HG03135 (cell line): Measurements from ENCODE around the gene PAM16.
"Not testable (repeated sequence)": the region's sequence is repeated elsewhere in the genome, so short reads cannot be mapped to it uniquely, and the experiment has no call there.

Experiments
- ATAC-seq: cut with Tn5 transposase; IDR thresholded peaks from one replicate; pipeline ENCODE4 v1.9.1; 2021; ENCODE audit warnings: mild to moderate bottlenecking, moderate library complexity; ENCODE audit not compliant: unreplicated experiment

PAM16 gene

DNA sequence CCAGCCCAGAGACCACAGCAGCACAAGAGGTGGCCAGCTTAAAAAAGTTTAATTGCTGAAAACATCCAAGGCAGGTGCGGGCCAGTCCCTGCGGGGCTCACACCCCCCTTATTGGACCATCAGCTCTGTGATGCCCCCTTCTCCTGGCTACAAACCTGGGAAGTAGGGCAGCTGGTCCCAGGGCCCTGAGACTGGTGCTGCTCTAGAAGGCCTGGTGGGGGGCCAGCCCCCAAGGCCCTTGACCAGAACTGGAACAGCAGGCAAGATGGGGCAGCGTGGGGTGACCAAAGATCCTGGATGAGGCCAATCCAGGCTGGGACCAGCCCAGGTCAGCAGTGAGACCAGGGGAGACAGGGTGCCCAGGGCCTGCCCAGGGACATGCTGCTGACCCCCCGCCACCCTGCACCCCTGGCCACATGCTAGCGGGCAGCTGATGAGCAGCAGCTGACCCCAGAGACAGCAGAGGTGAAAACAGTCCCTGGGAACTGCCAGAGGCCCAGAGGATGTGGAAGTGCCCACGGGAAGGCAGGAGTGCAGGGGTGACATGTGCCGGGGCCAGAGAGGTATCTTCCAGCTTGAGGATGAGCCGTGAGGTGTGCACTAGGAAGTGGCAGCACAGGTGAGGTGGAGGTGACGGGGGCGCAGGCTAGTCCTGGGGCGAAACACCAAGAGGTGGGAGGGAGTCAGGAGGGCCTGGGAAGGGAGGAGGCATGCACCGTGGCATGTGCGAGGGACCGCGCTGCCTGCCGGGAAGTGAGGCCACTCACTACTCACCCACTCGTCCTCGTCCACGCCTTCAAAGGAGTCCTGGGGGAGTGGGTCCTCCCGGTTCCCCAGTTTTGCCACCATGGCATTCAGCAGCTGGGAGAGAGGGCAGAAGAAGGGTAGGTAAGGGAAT lies 3.6 kb upstream of the PAM16 start:
- no peak for ATAC-seq

DNA sequence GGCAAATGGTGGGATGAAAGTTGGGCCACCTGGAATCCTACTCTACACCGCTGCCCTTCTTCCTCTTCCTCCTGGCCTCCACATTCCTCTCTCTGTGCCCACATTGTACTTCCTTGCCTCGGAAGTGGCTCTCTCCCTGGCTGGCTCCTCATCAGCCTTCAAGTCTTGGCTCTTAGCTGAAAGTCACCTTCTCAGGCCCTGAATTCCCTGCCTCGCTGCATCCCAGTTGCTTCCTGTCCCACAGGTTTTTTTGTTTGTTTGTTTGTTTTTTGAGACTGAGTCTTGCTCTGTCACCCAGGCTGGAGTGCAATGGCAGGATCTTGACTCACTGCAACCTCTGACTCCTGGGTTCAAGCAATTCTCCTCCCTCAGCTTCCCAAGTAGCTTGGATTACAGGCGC lies 2.6 kb upstream of the PAM16 start:
- no peak for ATAC-seq

DNA sequence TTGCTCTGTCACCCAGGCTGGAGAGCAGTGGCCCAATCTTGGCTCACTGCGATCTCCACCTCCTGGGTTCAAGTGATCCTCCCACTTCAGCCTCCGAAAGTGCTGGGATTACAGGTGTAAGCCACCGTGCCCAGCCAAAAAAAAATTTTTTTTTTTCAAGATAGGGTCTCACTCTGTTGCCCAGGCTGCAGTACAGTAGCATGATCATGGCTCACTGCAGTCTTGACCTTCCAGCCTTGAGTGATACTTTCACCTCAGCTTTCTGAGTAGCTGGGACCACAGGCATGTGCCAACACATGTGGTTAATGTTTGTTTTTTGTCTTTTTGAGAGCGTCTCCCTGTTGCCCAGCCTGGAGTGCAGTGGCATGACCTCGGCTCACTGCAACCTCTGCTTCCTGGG lies 1.7 kb upstream of the PAM16 start:
- no peak for ATAC-seq

DNA sequence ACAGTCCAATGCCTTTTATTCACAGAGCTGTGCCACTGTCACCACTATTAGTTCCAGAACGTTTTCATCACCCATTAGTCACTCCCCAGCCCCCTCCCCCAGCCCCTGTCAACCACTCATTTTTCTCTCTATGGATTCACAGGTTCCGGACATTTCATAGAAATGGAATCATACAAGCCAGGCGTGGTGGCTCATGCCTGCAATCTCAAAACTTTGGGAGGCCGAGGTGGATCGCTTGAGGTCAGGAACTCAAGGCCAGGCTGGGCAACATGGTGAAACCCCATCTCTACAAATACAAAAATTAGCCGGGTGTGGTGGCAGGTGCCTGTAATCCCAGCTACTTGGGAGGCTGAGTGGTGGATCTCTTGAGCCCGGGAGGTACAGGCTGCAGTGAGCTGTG lies 759 bp upstream of the PAM16 start:
- no peak for ATAC-seq

DNA sequence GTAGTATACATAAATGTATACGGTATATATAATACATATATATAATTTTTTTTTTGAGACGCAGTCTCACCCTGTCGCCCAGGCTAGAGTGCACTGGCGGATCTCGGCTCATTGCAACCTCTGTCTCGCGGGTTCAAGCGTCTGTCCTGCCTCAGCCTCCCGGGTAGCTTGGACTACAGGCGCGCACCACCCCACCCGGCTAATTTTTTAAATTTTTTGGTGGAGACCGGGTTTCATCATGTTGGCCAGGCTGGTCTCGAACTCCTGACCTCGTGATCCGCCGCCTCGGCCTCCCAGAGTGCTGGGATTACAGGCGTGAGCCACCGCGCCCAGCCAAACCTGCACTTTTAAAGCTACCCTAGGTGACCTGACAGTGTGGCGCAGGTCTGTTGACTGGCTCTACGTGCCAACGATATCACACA lies 745 bp downstream of the PAM16 start:
- ATAC-seq, result no peak

DNA sequence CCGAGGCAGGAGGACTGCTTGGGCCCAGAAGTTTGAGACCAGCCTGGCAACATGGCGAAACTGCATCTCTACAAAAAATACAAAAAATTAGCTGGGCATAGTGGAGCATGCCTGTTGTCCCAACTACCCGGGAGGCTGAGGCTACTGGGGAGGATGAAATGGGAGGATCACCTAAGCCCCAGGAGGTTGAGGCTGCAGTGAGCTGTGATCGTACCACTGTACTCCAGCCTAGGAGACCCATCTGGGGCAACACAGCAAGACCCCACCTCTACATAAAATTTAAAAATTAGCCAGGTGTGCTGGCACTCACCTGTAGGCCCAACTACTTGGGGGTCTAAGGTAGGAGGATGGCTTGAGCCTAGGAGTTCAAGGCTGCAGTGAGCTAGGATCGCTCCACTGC lies 1.8 kb downstream of the PAM16 start:
- ATAC-seq, result no peak

DNA sequence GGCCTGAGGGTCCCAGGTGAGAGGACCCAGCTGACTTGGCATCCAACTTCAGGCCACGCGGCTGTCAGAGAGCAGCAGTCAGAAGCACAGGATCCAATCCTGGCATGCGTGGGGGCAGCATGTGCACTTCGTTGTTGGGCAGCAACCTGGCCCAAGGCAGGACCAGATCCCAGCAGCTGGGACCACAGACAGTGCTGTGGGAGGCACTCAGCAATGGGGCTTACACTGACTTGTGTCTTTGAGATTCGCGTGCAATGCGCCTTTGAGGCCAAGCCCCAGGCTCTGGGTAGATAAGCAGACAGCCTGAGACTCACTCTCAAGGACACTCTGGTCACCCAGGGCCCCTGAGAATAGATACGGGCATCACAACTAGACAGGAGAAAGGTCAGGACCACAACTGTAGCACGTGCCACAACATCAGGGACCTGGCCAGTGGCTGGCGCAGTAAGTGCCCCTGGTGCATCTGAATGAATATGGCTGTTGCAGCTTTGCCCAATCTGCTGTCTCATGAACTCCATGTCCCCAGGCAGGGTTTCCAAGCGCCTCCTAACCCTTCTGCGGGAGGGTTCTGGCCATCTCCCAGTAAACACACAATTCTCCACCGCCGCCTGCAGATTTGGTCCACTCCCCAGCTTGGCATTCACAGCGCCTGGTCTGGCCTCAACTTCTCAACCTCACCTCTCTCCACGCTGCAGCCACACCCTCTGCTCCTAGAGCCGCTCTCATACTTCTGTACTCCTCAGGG lies 3.2 kb downstream of the PAM16 start:
- ATAC-seq, result no peak

DNA sequence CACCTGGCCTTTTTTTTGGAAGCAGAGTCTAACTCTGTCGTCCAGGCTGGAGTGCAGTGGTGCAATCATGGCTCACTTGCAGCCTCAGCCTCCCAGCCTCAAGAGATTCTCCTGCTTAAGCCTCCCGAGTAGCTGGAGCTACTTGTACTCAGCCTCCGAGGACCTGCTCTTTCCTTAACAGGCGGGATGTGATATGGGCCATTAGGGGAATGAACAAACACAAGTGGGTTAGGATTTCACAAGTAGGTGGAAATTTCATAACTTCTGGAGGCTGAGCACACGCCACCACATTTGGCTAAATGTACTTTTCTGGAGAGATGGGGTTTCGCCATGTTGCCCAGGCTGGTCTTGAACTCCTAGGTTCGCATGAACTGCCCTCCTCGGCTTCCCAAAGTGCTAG lies 4.1 kb downstream of the PAM16 start:
- no peak for ATAC-seq

DNA sequence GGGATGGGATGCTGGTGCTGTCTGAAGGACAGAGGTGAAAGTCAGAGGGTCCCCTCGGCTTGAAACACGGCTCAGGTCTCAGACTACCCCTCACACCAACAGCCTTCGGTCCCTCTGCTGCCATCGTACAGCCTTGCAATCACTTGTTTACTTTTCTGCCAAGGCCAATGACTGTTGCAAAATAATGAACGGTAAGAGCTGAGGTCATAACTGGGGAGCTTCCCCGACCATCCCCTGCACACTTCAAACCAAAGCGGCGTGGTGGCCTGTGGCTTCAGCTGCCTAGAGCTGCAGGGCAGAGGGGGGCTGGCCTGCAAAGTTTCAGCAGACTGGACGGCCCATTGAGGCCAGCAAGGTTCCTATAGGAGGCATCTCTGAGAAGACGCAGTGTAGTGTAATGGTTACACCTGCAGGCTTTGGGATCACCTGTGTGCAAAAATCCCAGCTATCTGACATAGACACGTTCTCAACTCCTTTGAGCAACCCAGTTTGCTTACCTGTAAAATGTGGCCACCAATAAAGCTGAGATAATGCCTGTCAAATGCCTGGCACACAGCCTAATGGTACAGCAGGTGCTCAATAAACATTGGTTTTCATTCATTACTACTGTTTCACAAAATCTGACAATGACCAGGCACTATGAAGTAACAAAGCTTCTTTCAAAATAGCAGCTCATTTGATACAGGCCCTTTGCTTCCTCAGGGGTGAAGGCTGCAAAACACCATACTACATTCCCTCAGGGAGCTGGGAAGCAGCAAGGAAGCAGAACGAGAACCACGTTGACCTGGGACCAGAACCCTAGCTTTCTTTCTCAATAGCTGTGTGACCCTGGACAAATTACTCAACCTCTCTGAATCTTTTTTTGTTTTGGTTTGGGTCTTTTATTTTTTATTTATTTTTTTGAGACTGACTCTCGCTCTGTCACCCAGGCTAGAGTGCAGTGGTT lies 5.0 kb downstream of the PAM16 start:
- no peak for ATAC-seq

DNA sequence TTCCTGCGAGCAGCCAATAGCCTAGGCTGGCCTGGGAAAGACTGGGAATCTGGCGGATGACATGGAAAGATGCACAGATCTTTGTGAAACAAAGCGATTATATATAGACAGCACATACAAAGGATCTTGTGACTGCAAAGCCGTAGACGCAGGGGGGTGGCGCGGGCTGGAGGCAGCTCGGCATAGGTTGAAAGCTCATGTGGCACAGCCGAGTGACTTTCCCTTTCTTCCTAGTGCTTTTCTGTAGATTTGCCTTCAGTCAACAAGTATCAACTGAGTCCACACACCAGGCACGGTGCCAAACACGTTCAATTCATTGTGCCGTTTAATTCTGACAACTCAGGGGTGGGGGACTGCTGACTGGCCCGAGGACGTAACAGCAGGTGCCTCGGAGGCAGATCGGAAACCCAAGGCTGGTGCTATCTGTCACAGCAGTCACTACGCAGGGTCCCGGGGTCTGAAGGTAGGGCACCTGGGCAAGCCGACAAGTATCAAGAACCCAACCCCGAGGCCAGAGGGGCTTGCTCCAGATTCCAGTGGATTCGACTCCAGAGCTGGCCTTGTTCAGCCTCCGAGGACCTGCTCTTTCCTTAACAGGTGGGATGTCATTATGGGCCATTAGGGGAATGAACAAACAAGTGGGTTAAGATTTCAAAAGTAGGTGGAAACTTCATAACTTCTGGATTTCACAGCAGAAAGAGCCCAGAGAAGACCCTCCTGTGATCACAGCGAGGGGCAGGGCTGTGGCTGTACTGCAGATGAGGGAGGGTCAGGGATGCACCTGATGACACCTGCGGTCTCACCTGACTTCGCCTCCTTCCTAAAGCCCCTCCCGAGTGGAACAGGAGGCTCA lies 5.9 kb downstream of the PAM16 start:
- no peak for ATAC-seq

DNA sequence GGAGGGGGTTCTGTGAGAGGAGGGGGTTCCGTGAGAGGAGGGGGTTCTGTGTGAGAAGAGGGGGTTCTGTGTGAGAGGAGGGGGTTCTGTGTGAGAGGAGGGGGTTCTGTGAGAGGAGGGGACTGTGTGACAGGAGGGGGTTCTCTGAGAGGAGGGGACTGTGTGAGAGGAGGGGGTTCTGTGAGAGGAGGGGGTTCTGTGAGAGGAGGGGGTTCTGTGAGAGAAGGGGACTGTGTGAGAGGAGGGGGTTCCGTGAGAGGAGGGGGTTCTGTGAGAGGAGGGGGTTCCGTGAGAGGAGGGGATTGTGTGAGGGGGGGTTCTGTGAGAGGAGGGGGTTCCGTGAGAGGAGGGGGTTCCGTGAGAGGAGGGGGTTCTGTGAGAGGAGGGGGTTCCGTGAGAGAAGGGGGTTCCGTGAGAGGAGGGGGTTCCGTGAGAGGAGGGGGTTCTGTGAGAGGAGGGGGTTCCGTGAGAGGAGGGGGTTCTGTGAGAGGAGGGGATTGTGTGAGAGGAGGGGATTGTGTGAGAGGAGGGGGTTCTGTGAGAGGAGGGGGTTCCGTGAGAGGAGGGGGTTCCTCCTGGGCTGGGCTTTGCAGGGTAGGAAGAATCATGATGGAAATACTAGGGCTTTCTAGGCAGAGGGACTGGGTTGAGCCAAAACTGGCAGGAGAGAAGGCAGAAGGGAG lies 6.7 kb downstream of the PAM16 start:
- ATAC-seq, result not testable (repeated sequence)

DNA sequence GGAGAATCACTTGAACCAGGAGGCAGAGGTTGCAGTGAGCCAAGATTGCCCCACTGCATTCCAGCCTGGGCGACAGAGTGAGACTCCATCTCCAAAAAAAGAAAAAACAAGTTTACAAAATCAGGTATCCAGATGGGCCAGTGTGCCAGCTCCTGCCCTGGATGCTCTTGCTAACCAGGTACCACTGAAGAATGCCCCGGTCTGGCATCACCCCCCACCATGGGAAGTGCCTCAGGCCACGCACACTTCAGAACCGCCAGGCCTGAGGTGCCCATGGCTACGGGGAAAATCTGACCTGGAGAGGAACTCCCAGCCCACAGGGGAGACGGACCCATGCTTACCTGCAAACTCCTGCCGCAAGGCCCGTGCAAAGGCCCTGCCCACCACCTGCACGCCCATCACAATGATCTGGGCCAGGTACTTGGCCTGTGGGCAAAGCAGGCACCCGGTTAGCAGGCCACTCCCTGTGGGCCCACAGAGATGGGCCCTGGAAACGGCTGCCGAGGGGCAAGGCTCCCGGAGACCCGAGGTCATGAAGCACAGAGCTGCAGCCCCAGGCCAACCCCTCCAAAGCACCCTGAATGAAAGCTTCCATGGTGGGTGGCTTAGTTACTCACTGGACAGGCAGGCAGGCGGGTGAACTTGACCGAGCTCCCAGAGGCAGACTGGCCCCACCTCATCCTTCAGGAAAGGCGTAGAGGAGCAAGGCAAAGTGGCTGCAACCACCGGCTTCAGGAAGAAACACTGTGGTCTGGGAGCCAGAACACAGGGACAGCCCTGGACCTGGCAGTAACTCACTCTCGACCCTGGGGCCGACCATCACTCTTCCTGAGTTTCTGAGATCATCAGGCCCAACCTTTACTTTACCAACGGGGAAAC lies 8.0 kb downstream of the PAM16 start:
- no peak for ATAC-seq

DNA sequence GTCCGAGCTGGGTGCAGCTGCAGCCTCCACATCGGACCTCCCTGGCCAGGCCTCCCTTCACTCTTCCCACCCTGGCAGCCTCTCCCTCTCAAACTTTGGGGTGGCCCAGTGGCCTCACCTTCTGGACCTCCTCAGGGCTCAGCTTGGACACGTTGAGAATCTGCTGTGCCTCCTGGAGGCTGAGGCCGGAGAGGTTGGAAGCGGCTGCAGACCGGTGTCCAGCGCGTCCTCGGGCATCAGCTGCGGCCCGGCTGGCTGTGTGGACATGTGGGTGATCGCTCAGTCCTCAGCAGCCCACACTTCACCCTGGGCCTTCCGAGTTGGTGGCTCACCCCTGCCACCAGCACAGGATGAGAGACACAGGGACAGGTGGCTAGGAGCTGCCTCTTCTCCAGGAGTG lies 9.9 kb downstream of the PAM16 start:
- no peak for ATAC-seq

DNA sequence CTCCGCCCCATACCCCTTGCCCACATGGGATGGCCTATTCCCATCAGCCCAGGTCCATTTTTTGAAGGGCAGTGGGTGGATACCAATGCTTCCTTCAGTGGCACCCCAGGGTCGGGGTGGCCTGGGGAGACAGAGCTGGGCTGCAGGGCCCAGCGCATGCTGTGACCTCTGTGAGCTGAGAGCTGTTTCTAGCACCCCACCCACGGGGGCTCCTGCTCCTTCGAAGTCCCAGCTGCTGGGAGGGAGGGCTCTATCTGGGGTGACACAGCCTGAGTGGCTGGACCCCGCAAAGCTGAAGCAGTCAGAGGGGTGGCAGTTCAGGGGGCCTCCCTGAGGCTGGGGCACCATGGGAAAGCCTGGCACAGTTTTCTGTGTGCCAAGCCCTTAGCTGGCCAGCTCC lies 10.7 kb downstream of the PAM16 start:
- no peak for ATAC-seq

DNA sequence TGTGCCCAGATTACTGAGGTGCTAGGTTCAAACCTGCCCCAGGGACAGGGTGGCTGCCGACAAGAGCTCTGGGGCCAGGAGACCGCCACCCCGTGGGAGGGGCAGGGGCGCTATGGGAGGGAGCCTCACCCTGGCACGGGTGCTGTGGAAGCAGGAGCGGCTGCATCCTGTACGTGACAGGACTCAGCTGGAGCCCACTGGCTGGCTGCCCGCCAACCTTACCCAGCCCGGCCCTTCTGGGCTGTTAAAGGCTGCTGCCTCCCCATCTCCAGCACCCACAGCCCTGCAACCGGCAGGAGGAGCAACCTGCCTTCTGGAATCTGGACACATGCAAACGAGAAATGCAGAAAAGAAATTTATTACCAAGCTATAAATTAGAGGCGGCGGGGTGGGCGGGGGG lies 11.2 kb downstream of the PAM16 start:
- ATAC-seq, result no peak

DNA sequence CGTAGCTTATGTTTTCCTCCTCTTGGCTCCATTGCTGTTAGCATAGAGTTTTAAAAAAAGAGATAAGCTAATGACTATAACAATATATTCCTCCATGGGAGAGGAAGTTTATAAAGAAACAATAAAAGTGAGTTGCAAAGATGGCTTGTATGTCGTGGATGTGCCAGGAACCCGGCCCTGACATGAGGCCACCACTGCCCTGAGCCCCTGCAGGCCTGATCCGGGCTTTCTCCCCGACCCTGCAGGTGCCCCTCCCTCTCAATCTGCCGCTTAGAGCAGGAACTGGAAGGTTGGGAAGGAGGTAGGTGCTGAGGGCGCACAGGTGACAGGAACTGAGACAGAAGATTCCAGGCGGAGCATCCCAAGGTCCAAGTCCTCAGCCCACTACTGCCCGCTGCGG lies 11.7 kb downstream of the PAM16 start:
- ATAC-seq, result no peak

DNA sequence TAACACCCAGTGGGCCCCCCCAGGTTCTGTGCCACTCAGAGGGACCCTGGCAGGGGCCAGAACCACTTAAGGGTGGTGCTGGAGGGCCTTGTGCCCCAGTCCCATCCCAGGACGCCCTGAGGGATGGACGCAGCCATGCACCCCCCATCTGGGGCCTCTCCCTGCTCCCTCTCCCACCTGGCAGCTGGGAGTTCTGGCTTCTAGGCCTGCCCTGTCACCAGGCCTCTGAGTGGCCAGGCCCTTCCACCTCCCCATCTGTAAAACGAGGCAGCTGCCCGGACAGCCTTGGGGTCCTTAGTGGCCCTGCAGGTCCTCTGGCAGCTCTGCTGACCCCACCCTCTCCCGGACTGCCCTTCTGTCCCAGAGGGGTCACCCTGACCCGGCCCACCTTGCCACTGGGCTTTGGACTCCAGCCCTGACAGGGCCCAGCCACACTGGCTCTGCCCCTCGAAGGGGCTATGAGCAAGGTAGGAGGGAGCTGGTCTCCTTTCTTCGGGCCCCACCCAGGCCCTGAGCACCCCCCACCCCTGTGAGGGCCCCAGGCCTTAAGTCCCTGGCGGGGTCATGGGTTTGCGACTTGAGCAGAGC lies 12.3 kb downstream of the PAM16 start:
- ATAC-seq, result no peak

DNA sequence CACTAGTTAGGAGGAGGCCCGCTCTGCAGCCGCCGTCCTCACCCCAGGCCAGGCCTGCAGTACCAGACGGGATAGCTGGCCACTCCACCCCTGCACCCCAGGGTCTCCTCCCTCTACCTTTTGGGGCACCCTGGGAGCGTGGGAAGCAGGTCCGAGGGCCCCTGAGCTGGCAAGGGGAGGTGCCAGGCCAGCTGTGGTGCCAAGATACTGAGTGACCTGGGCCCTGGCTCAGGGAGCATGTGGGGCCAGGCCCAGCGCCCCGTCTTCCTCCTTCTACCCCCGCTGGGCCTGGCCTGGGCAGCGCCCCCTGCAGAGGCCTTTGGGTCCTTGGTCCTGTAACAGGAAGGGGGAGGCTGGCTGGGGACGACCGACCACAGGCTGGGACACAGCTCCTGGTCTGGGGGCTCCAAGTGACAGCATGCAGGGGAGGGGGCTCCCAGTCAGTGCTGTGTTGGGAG lies 13.0 kb downstream of the PAM16 start:
- ATAC-seq, result no peak
